Ecto neural progenitor cell (in vitro differentiated cells): Measurements from ENCODE around the gene BRPF1.

Experiments used
- DNase-seq: peaks from one replicate; pipeline ENCODE4 v3.0.0-alpha.2; 2018; ENCODE audit warnings: low spot score

BRPF1 gene

GRCh38 chr3:9791127-9791526 lies 59.6 kb downstream of the BRPF1 start:
- DNase-seq: no peak

GRCh38 chr3:9791790-9792404 lies 60.4 kb downstream of the BRPF1 start:
- DNase-seq: no peak

GRCh38 chr3:9792405-9793160 lies 61.0 kb downstream of the BRPF1 start, which contains the start of the genes ARPC4 and TADA3:
Gene ARPC4, plus strand, starts transcription at chr3:9793082. Its CDS starts 40 bp downstream, at chr3:9793122.
Gene TADA3, minus strand, starts transcription at chr3:9792473. Its CDS starts 1,007 bp downstream, at chr3:9791466.
- DNase-seq: peak; percentile 92

GRCh38 chr3:9793161-9793781 lies 61.7 kb downstream of the BRPF1 start:
- no peak for DNase-seq

GRCh38 chr3:9794400-9794799 lies 62.9 kb downstream of the BRPF1 start:
- no peak for DNase-seq

GRCh38 chr3:9795207-9795606 lies 63.7 kb downstream of the BRPF1 start:
- no peak for DNase-seq

GRCh38 chr3:9797196-9797945 lies 65.8 kb downstream of the BRPF1 start:
- no peak for DNase-seq
